A549 (cell line): ENCODE results near the gene FAM120A. TPM values are rescaled to one million over a fixed set of nuclear protein-coding genes. Genes with fewer than 3 reads are reported as not detected.

ENCODE experiments used
- ATAC-seq, 2 experiments: fragments of 200-7000 bp in 1 of 2; fragments of >200 bp in 1 of 2; cut with Nextera tagmentation in 1 of 2; cut with Tn5 transposase in 1 of 2; 3 replicates each; pipeline versions ENCODE4 v1.8.0 to v1.9.1; 2018 to 2020; ENCODE audit warnings: mild to moderate bottlenecking in 1 of 2, moderate library complexity in 1 of 2
- CTCF ChIA-PET: fragments of 300-600 bp; sonication (Branson Sonifier 250); formaldehyde crosslinking; extraction: SDS; loops from one replicate; lab custom pipeline; 2021; ENCODE audit warnings: antibody characterized with exemption, inconsistent platforms; lab: Yijun Ruan, JAX
- POLR2A ChIA-PET: fragments of 350-600 bp; formaldehyde crosslinking; extraction: SDS; loops from one replicate; lab custom pipeline; 2021; ENCODE audit warnings: antibody characterized with exemption, inconsistent platforms; lab: Yijun Ruan, JAX
- DNase-seq, 2 experiments: peaks; one replicate each; pipeline versions ENCODE4 v3.0.0 to v3.0.0-alpha.2; 2011 to 2016; ENCODE audit warnings: low read depth in 1 of 2, low spot score in 1 of 2
- FAIRE-seq: peaks from 2 replicates; lab custom pipeline; 2011; peaks lifted over from hg19 to GRCh38; lab: Jason Lieb, UNC
- H3K27ac ChIP-seq, 2 experiments: fragments of >200 bp; sonication (Bioruptor Twin); formaldehyde crosslinking; 3 replicates each; pipeline ENCODE4 v1.5.1; 2016 to 2017
- H3K4me1 ChIP-seq: fragments of >200 bp; sonication (Bioruptor Twin); formaldehyde crosslinking; 3 replicates; pipeline ENCODE4 v1.6.1; 2016
- H3K4me2 ChIP-seq: fragments of >200 bp; sonication (Bioruptor Twin); formaldehyde crosslinking; 3 replicates; pipeline ENCODE4 v1.6.1; 2016
- H3K4me3 ChIP-seq: fragments of >200 bp; sonication (Bioruptor Twin); formaldehyde crosslinking; 3 replicates; pipeline ENCODE4 v1.5.1; 2016
- H3K9me3 ChIP-seq: fragments of >200 bp; sonication (Bioruptor Twin); formaldehyde crosslinking; 3 replicates; pipeline ENCODE4 v1.6.1; 2016
- BCL3 ChIP-seq: fragments of >200 bp; sonication (Bioruptor Twin); formaldehyde crosslinking; IDR thresholded peaks from 3 replicates; pipeline ENCODE4 v1.6.1; 2016
- CEBPB ChIP-seq, 2 experiments: fragments of >200 bp in 1 of 2; sonication (Bioruptor Twin) in 1 of 2; formaldehyde crosslinking in 1 of 2; IDR thresholded peaks; 2 replicates each; pipeline ENCODE4 v1.6.1; 2012 to 2016
- CHD2 ChIP-seq: fragments of 150-350 bp; IDR thresholded peaks from 2 replicates; pipeline ENCODE4 v1.6.1; 2014; ENCODE audit warnings: low read length; ENCODE audit not compliant: partially characterized antibody
- CTCF ChIP-seq: fragments of >200 bp; sonication (Bioruptor Twin); formaldehyde crosslinking; IDR thresholded peaks from 3 replicates; pipeline ENCODE4 v1.5.1; 2016
- ESRRA ChIP-seq: fragments of 150-350 bp; IDR thresholded peaks from 2 replicates; pipeline ENCODE4 v1.6.1; 2014; ENCODE audit warnings: mild to moderate bottlenecking, low read length, borderline replicate concordance
- HOXB13 ChIP-seq: fragments of 250-450 bp; sonication (Bioruptor Pico); IDR thresholded peaks from 2 replicates; pipeline ENCODE4 v1.5.0; 2020; ENCODE audit warnings: low read depth, mild to moderate bottlenecking, moderate library complexity
- JUN ChIP-seq, 2 experiments: fragments of >200 bp; sonication (Bioruptor Twin); formaldehyde crosslinking; IDR thresholded peaks; 2 replicates in 1 of 2; 3 replicates in 1 of 2; pipeline ENCODE4 v1.6.1; 2016 to 2017
- JUNB ChIP-seq: fragments of >200 bp; sonication (Bioruptor Twin); formaldehyde crosslinking; IDR thresholded peaks from 2 replicates; pipeline ENCODE4 v1.6.1; 2016
- KDM5A ChIP-seq: fragments of 200-600 bp; sonication (generic); IDR thresholded peaks from 2 replicates; pipeline ENCODE4 v1.6.1; 2016; ENCODE audit warnings: antibody characterized with exemption, mild to moderate bottlenecking
- MAFK ChIP-seq: fragments of 450-650 bp; IDR thresholded peaks from 2 replicates; pipeline ENCODE4 v1.6.1; 2014; ENCODE audit not compliant: partially characterized antibody
- MAZ ChIP-seq: fragments of 150-350 bp; IDR thresholded peaks from 2 replicates; pipeline ENCODE4 v1.6.1; 2014; ENCODE audit warnings: antibody characterized with exemption, low read depth, low read length, borderline replicate concordance
- NFE2L2 ChIP-seq: fragments of 150-350 bp; conservative IDR thresholded peaks from 2 replicates; pipeline ENCODE4 v1.6.1; 2014; ENCODE audit warnings: low read length
- NR3C1 ChIP-seq: fragments of >200 bp; sonication (Bioruptor Twin); formaldehyde crosslinking; IDR thresholded peaks from 3 replicates; pipeline ENCODE4 v1.6.1; 2017
- PHF8 ChIP-seq: fragments of 200-600 bp; sonication (generic); IDR thresholded peaks from 2 replicates; pipeline ENCODE4 v1.6.1; 2016; ENCODE audit warnings: low read depth, mild to moderate bottlenecking, antibody characterized with exemption, moderate library complexity, borderline replicate concordance
- POLR2A ChIP-seq: IDR thresholded peaks from 2 replicates; pipeline ENCODE4 v1.6.1; 2012; ENCODE audit warnings: mild to moderate bottlenecking, low read length
- POLR2AphosphoS2 ChIP-seq: conservative IDR thresholded peaks from 2 replicates; pipeline ENCODE4 v1.6.1; 2012; ENCODE audit warnings: low read length, improper control_type of control experiment, inconsistent platforms
- SMC3 ChIP-seq: fragments of >200 bp; sonication (Bioruptor Twin); formaldehyde crosslinking; IDR thresholded peaks from 3 replicates; pipeline ENCODE4 v1.6.1; 2018; ENCODE audit warnings: inconsistent platforms
- SREBF2 ChIP-seq: fragments of 450-650 bp; IDR thresholded peaks from 2 replicates; pipeline ENCODE4 v1.6.1; 2014; ENCODE audit warnings: mild to moderate bottlenecking, moderate library complexity
- ZC3H11A ChIP-seq: fragments of 450-650 bp; IDR thresholded peaks from 2 replicates; pipeline ENCODE4 v1.6.1; 2014; ENCODE audit warnings: antibody characterized with exemption, mild to moderate bottlenecking
- ZNF302 ChIP-seq: fragments of 250-450 bp; sonication (Bioruptor Pico); IDR thresholded peaks from 2 replicates; pipeline ENCODE4 v1.9.0; 2021; ENCODE audit warnings: inconsistent platforms, mild to moderate bottlenecking, moderate library complexity
- WGBS: methylation state at CpG from one replicate; pipeline ENCODE4 v1.1.6; 2017; ENCODE audit errors: missing lambda C conversion rate; 5-methylcytosine and 5-hydroxymethylcytosine counted together
- polyA plus RNA-seq, 4 experiments: library from polyadenylated mRNA; depleted of rRNA in 3 of 4; stranded (reverse); fragments of >200 nt; fragmentation: RNase III in 1 of 4; extraction: RNeasy Plus Mini Kit Qiagen cat#74134 plus additional on column Dnase treatment in 1 of 4; gene quantifications; 2 replicates in 3 of 4; 3 replicates in 1 of 4; pipeline ENCODE4 v1.2.3, GENCODE V29; 2011 to 2017
- TF ChIP-seq, protein P1 (sequence below): fragments of 250-450 bp; sonication (Bioruptor Pico); IDR thresholded peaks from 2 replicates; pipeline ENCODE4 v1.5.0; 2020; ENCODE audit warnings: low read depth, mild to moderate bottlenecking, moderate library complexity
- TF ChIP-seq, protein P2 (sequence below): IDR thresholded peaks from 2 replicates; pipeline ENCODE4 v1.6.1; 2012; ENCODE audit warnings: low read depth, borderline replicate concordance
- TF ChIP-seq, protein P3 (sequence below): fragments of 200-600 bp; sonication (generic); IDR thresholded peaks from 2 replicates; pipeline ENCODE4 v1.6.1; 2016; ENCODE audit warnings: antibody characterized with exemption, mild to moderate bottlenecking, moderate library complexity

FAM120A gene
- polyA plus RNA-seq, 2 of the 4 experiments (the other 2 are of a cell fraction): 86.3 to 111 TPM

GRCh38 chr9:93431539-93432105 is 19.9 kb upstream of the FAM120A start:
- H3K4me3 ChIP-seq: no peak overlapping the region
- DNase-seq (no peak), FAIRE-seq (no peak)
- CTCF ChIA-PET: interaction anchor here (0.6 kb wide), 2 partner anchors 138 to 837 kb away, joined by 3 to 4 read pairs; no protein-coding TSS in a partner anchor
- H3K27ac ChIP-seq: no peak overlapping the region
- WGBS: 57% methylated on average over 5 of the region's 5 CpGs
- H3K4me1 ChIP-seq: no peaks in the 10 kb centered on the region
- no peak overlapping the region for H3K4me2 ChIP-seq
- no peak for TF ChIP-seq NR3C1
- TF ChIP-seq, protein P1, sequence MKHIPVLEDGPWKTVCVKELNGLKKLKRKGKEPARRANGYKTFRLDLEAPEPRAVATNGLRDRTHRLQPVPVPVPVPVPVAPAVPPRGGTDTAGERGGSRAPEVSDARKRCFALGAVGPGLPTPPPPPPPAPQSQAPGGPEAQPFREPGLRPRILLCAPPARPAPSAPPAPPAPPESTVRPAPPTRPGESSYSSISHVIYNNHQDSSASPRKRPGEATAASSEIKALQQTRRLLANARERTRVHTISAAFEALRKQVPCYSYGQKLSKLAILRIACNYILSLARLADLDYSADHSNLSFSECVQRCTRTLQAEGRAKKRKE (CRISPR knock-in tag): no peak
- no peak for TF ChIP-seq CEBPB (IDR thresholded peaks at IDR 0.05)
- TF ChIP-seq PHF8: no peak
- no peak for TF ChIP-seq ZNF302
- no peak for TF ChIP-seq KDM5A
- TF ChIP-seq JUNB: no peak
- no peak for TF ChIP-seq POLR2A
- TF ChIP-seq, protein P2, sequence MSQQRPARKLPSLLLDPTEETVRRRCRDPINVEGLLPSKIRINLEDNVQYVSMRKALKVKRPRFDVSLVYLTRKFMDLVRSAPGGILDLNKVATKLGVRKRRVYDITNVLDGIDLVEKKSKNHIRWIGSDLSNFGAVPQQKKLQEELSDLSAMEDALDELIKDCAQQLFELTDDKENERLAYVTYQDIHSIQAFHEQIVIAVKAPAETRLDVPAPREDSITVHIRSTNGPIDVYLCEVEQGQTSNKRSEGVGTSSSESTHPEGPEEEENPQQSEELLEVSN: no peak
- TF ChIP-seq MAZ: no peak
- no peak for TF ChIP-seq POLR2AphosphoS2
- TF ChIP-seq, all 56 proteins: peak for 0
- POLR2A ChIA-PET: no interaction called here
- peaks cover 2% of the 10 kb centered on the region; the same call in 1 of the 3 replicates for H3K9me3 ChIP-seq
- no peak for ATAC-seq

- Histone ChIP-seq H3K4me1 (no peaks in the 10 kb centered on the region), H3K9me3 (no peaks in the 10 kb centered on the region), H3K4me2 (no peak overlapping the region), H3K4me3 (no peak overlapping the region), H3K27ac (no peak overlapping the region)
- DNase-seq (no peak), ATAC-seq (no peak), FAIRE-seq (no peak)
- WGBS: 32% methylated on average over 1 of the region's 1 CpG
- POLR2A ChIA-PET: no interaction called here
- TF ChIP-seq ESRRA (no peak), BCL3 (no peak), CHD2 (no peak), POLR2AphosphoS2 (no peak), SMC3 (no peak), MAFK (no peak), KDM5A (no peak), POLR2A (no peak), SREBF2 (no peak), CTCF (no peak), JUN (IDR thresholded peaks at IDR 0.05) (no peak), HOXB13 (CRISPR knock-in tag) (no peak), ZC3H11A (no peak), NFE2L2 (no peak)
- TF ChIP-seq, protein P3, sequence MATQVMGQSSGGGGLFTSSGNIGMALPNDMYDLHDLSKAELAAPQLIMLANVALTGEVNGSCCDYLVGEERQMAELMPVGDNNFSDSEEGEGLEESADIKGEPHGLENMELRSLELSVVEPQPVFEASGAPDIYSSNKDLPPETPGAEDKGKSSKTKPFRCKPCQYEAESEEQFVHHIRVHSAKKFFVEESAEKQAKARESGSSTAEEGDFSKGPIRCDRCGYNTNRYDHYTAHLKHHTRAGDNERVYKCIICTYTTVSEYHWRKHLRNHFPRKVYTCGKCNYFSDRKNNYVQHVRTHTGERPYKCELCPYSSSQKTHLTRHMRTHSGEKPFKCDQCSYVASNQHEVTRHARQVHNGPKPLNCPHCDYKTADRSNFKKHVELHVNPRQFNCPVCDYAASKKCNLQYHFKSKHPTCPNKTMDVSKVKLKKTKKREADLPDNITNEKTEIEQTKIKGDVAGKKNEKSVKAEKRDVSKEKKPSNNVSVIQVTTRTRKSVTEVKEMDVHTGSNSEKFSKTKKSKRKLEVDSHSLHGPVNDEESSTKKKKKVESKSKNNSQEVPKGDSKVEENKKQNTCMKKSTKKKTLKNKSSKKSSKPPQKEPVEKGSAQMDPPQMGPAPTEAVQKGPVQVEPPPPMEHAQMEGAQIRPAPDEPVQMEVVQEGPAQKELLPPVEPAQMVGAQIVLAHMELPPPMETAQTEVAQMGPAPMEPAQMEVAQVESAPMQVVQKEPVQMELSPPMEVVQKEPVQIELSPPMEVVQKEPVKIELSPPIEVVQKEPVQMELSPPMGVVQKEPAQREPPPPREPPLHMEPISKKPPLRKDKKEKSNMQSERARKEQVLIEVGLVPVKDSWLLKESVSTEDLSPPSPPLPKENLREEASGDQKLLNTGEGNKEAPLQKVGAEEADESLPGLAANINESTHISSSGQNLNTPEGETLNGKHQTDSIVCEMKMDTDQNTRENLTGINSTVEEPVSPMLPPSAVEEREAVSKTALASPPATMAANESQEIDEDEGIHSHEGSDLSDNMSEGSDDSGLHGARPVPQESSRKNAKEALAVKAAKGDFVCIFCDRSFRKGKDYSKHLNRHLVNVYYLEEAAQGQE: no peak
- CTCF ChIA-PET: interaction anchor here (0.7 to 1.3 kb wide), 2 partner anchors 14 to 271 kb away, joined by 3 to 5 read pairs; no protein-coding TSS in a partner anchor
Observed at GRCh38 chr9:93432964-93433363, 18.5 kb upstream of the FAM120A start.
